Measurements from ENCODE around the gene SLCO1A2.

SLCO1A2 gene

DNA sequence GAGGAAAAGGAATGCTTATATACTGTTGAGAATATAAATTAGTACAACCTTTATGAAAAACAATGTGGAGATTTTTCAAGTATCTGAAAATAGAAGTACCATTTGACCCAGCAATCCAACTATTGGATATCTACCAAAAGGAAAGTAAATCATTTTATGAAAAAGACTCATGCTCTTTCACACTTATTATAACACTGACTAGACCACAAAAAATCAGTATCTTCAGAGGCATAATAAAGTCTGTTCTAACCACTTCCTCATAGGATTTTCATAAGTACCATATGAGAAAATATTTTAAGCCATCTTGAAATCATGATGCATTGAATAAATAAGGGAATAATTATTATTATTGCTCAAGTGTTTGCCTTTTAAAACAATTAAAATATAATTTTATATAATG lies 112.9 kb downstream of the SLCO1A2 start:
- no peak for DNase-seq (ENCODE audit: low read depth)
- H3K4me3 ChIP-seq (replicated peaks; ENCODE audit: low read depth, low read length), result no peak overlapping the region
- no peak for TF ChIP-seq CTCF (IDR thresholded peaks at IDR 0.05; ENCODE audit: low read length, missing control alignments)

- DNase-seq (ENCODE audit: low read depth), result no peak
Measured at GRCh38 chr12:21221072-21221471, 113.6 kb downstream of the SLCO1A2 start.

GRCh38 chr12:21220266-21220665 lies 114.5 kb downstream of the SLCO1A2 start:
- no peak for TF ChIP-seq CTCF (IDR thresholded peaks at IDR 0.05; ENCODE audit: low read length, missing control alignments)
- DNase-seq (ENCODE audit: low read depth), result no peak
- H3K4me3 ChIP-seq (replicated peaks; ENCODE audit: low read depth, low read length), result no peak overlapping the region

More at GRCh38 chr12:21221072-21221471, 113.6 kb downstream of the SLCO1A2 start:
- TF ChIP-seq CTCF (IDR thresholded peaks at IDR 0.05; ENCODE audit: low read length, missing control alignments), result no peak
- H3K4me3 ChIP-seq (replicated peaks; ENCODE audit: low read depth, low read length), result no peak overlapping the region

GRCh38 chr12:21219206-21219605 lies 115.5 kb downstream of the SLCO1A2 start:
- H3K4me3 ChIP-seq (replicated peaks; ENCODE audit: low read depth, low read length), result no peak overlapping the region
- no peak for TF ChIP-seq CTCF (IDR thresholded peaks at IDR 0.05; ENCODE audit: low read length, missing control alignments)

More at GRCh38 chr12:21219206-21219605, 115.5 kb downstream of the SLCO1A2 start:
- DNase-seq (ENCODE audit: low read depth), result no peak

All from fibroblast of pulmonary artery (primary cell).